A549 (cell line): ENCODE results near the gene PPARA. TPM values are rescaled to one million over a fixed set of nuclear protein-coding genes. Genes with fewer than 3 reads are reported as not detected.

Source experiments
- ATAC-seq, 2 experiments: fragments of 200-7000 bp in 1 of 2; fragments of >200 bp in 1 of 2; cut with Nextera tagmentation in 1 of 2; cut with Tn5 transposase in 1 of 2; 3 replicates each; pipeline versions ENCODE4 v1.8.0 to v1.9.1; 2018 to 2020; ENCODE audit warnings: mild to moderate bottlenecking in 1 of 2, moderate library complexity in 1 of 2
- CTCF ChIA-PET: fragments of 300-600 bp; sonication (Branson Sonifier 250); formaldehyde crosslinking; extraction: SDS; loops from one replicate; lab custom pipeline; 2021; ENCODE audit warnings: antibody characterized with exemption, inconsistent platforms; lab: Yijun Ruan, JAX
- POLR2A ChIA-PET: fragments of 350-600 bp; formaldehyde crosslinking; extraction: SDS; loops from one replicate; lab custom pipeline; 2021; ENCODE audit warnings: antibody characterized with exemption, inconsistent platforms; lab: Yijun Ruan, JAX
- DNase-seq, 2 experiments: peaks; one replicate each; pipeline versions ENCODE4 v3.0.0 to v3.0.0-alpha.2; 2011 to 2016; ENCODE audit warnings: low read depth in 1 of 2, low spot score in 1 of 2
- FAIRE-seq: peaks from 2 replicates; lab custom pipeline; 2011; peaks lifted over from hg19 to GRCh38; lab: Jason Lieb, UNC
- H3K27ac ChIP-seq, 2 experiments: fragments of >200 bp; sonication (Bioruptor Twin); formaldehyde crosslinking; 3 replicates each; pipeline ENCODE4 v1.5.1; 2016 to 2017
- H3K4me1 ChIP-seq: fragments of >200 bp; sonication (Bioruptor Twin); formaldehyde crosslinking; 3 replicates; pipeline ENCODE4 v1.6.1; 2016
- H3K4me2 ChIP-seq: fragments of >200 bp; sonication (Bioruptor Twin); formaldehyde crosslinking; 3 replicates; pipeline ENCODE4 v1.6.1; 2016
- H3K4me3 ChIP-seq: fragments of >200 bp; sonication (Bioruptor Twin); formaldehyde crosslinking; 3 replicates; pipeline ENCODE4 v1.5.1; 2016
- H3K9me3 ChIP-seq: fragments of >200 bp; sonication (Bioruptor Twin); formaldehyde crosslinking; 3 replicates; pipeline ENCODE4 v1.6.1; 2016
- ATOH8 ChIP-seq: fragments of 250-450 bp; sonication (Bioruptor Pico); IDR thresholded peaks from 2 replicates; pipeline ENCODE4 v1.5.0; 2020; ENCODE audit warnings: low read depth, mild to moderate bottlenecking, moderate library complexity
- CEBPB ChIP-seq, 2 experiments: fragments of >200 bp in 1 of 2; sonication (Bioruptor Twin) in 1 of 2; formaldehyde crosslinking in 1 of 2; IDR thresholded peaks; 2 replicates each; pipeline ENCODE4 v1.6.1; 2012 to 2016
- CHD4 ChIP-seq: fragments of 200-600 bp; sonication (generic); IDR thresholded peaks from 2 replicates; pipeline ENCODE4 v1.6.1; 2016; ENCODE audit warnings: antibody characterized with exemption, mild to moderate bottlenecking, borderline replicate concordance
- EHF ChIP-seq: fragments of 250-450 bp; sonication (Bioruptor Pico); IDR thresholded peaks from 2 replicates; pipeline ENCODE4 v1.5.0; 2020; ENCODE audit warnings: mild to moderate bottlenecking
- EHMT2 ChIP-seq: fragments of 200-600 bp; sonication (generic); IDR thresholded peaks from 2 replicates; pipeline ENCODE4 v1.6.1; 2016; ENCODE audit warnings: antibody characterized with exemption, low read depth, mild to moderate bottlenecking, moderate library complexity
- FOSB ChIP-seq: fragments of 250-450 bp; sonication (Bioruptor Pico); IDR thresholded peaks from 2 replicates; pipeline ENCODE4 v1.5.0; 2020; ENCODE audit warnings: mild to moderate bottlenecking, moderate library complexity
- FOXS1 ChIP-seq: fragments of 250-450 bp; sonication (Bioruptor Pico); IDR thresholded peaks from 2 replicates; pipeline ENCODE4 v1.5.0; 2020; ENCODE audit warnings: mild to moderate bottlenecking, moderate library complexity
- HDAC2 ChIP-seq: fragments of 200-600 bp; sonication (generic); IDR thresholded peaks from 2 replicates; pipeline ENCODE4 v1.6.1; 2016
- HEYL ChIP-seq: fragments of 250-450 bp; sonication (Bioruptor Pico); IDR thresholded peaks from 2 replicates; pipeline ENCODE4 v1.8.0; 2021; ENCODE audit warnings: mild to moderate bottlenecking, moderate library complexity
- HOXA7 ChIP-seq: fragments of 250-450 bp; sonication (Bioruptor Pico); IDR thresholded peaks from 2 replicates; pipeline ENCODE4 v1.5.0; 2020; ENCODE audit warnings: mild to moderate bottlenecking, moderate library complexity
- HOXB13 ChIP-seq: fragments of 250-450 bp; sonication (Bioruptor Pico); IDR thresholded peaks from 2 replicates; pipeline ENCODE4 v1.5.0; 2020; ENCODE audit warnings: low read depth, mild to moderate bottlenecking, moderate library complexity
- HOXB5 ChIP-seq: fragments of 250-450 bp; sonication (Bioruptor Pico); IDR thresholded peaks from 2 replicates; pipeline ENCODE4 v1.5.0; 2020; ENCODE audit warnings: mild to moderate bottlenecking, moderate library complexity
- JUN ChIP-seq, 2 experiments: fragments of >200 bp; sonication (Bioruptor Twin); formaldehyde crosslinking; IDR thresholded peaks; 2 replicates in 1 of 2; 3 replicates in 1 of 2; pipeline ENCODE4 v1.6.1; 2016 to 2017
- JUNB ChIP-seq: fragments of >200 bp; sonication (Bioruptor Twin); formaldehyde crosslinking; IDR thresholded peaks from 2 replicates; pipeline ENCODE4 v1.6.1; 2016
- KDM5A ChIP-seq: fragments of 200-600 bp; sonication (generic); IDR thresholded peaks from 2 replicates; pipeline ENCODE4 v1.6.1; 2016; ENCODE audit warnings: antibody characterized with exemption, mild to moderate bottlenecking
- MAFK ChIP-seq: fragments of 450-650 bp; IDR thresholded peaks from 2 replicates; pipeline ENCODE4 v1.6.1; 2014; ENCODE audit not compliant: partially characterized antibody
- MYC ChIP-seq: IDR thresholded peaks from 2 replicates; pipeline ENCODE4 v1.6.1; 2012; ENCODE audit warnings: mild to moderate bottlenecking, inconsistent platforms, low read length, improper control_type of control experiment, borderline replicate concordance
- NR3C1 ChIP-seq: fragments of >200 bp; sonication (Bioruptor Twin); formaldehyde crosslinking; IDR thresholded peaks from 3 replicates; pipeline ENCODE4 v1.6.1; 2017
- PBX3 ChIP-seq: IDR thresholded peaks from 2 replicates; pipeline ENCODE4 v1.6.1; 2012
- RARB ChIP-seq: fragments of 250-450 bp; sonication (Bioruptor Pico); IDR thresholded peaks from 2 replicates; pipeline ENCODE4 v1.8.0; 2021; ENCODE audit warnings: mild to moderate bottlenecking, moderate library complexity
- RCOR1 ChIP-seq: fragments of 150-350 bp; IDR thresholded peaks from 2 replicates; pipeline ENCODE4 v1.6.1; 2014; ENCODE audit warnings: antibody characterized with exemption, low read length, low read depth
- REST ChIP-seq: fragments of 200-600 bp; sonication (generic); IDR thresholded peaks from 2 replicates; pipeline ENCODE4 v1.6.1; 2016; ENCODE audit warnings: antibody characterized with exemption, mild to moderate bottlenecking, moderate library complexity
- RNF2 ChIP-seq: fragments of 200-600 bp; sonication (generic); IDR thresholded peaks from 2 replicates; pipeline ENCODE4 v1.6.1; 2016; ENCODE audit warnings: low read depth, mild to moderate bottlenecking, antibody characterized with exemption, moderate library complexity, borderline replicate concordance
- TFCP2L1 ChIP-seq: fragments of 250-450 bp; sonication (Bioruptor Pico); IDR thresholded peaks from 2 replicates; pipeline ENCODE4 v1.5.0; 2021; ENCODE audit warnings: mild to moderate bottlenecking
- ZC3H11A ChIP-seq: fragments of 450-650 bp; IDR thresholded peaks from 2 replicates; pipeline ENCODE4 v1.6.1; 2014; ENCODE audit warnings: antibody characterized with exemption, mild to moderate bottlenecking
- WGBS: methylation state at CpG from one replicate; pipeline ENCODE4 v1.1.6; 2017; ENCODE audit errors: missing lambda C conversion rate; 5-methylcytosine and 5-hydroxymethylcytosine counted together
- polyA plus RNA-seq, 4 experiments: library from polyadenylated mRNA; depleted of rRNA in 3 of 4; stranded (reverse); fragments of >200 nt; fragmentation: RNase III in 1 of 4; extraction: RNeasy Plus Mini Kit Qiagen cat#74134 plus additional on column Dnase treatment in 1 of 4; gene quantifications; 2 replicates in 3 of 4; 3 replicates in 1 of 4; pipeline ENCODE4 v1.2.3, GENCODE V29; 2011 to 2017
- TF ChIP-seq, protein P1 (sequence below): fragments of >200 bp; sonication (Bioruptor Twin); formaldehyde crosslinking; IDR thresholded peaks from 3 replicates; pipeline ENCODE4 v1.6.1; 2016
- TF ChIP-seq, protein P2 (sequence below): IDR thresholded peaks from 2 replicates; pipeline ENCODE4 v1.6.1; 2012; ENCODE audit warnings: low read depth, borderline replicate concordance
- TF ChIP-seq, protein P3 (sequence below): fragments of 250-450 bp; sonication (Bioruptor Pico); IDR thresholded peaks from 2 replicates; pipeline ENCODE4 v1.5.0; 2021; ENCODE audit warnings: mild to moderate bottlenecking, moderate library complexity, borderline replicate concordance

The PPARA gene
- polyA plus RNA-seq, 2 of the 4 experiments (the other 2 are of a cell fraction): 2.6 to 2.8 TPM

DNA sequence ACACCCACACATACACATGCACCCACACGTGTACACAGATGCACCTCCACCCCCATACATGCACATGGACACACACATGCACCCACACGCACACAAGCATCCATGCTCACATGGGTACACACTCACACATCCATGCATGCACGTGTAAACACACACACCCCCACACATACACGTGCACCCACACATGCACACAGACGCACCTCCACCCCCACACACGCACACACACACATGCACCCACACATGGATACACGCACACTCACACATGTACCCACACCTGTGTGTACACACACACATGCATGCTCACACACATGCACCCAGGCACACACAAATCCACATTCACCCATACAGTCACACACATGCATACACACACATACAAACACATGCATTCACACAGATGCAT lies 75.3 kb downstream of the PPARA start:
- ChIA-PET CTCF (no interaction called here), POLR2A (no interaction called here)
- 85% methylated on average over 6 of the region's 7 CpGs for WGBS
- FAIRE-seq (no peak), DNase-seq (no peak), ATAC-seq (no peak)
- Histone ChIP-seq H3K4me1 (no peaks in the 10 kb centered on the region), H3K27ac (no peak overlapping the region), H3K9me3 (no peaks in the 10 kb centered on the region), H3K4me3 (no peak overlapping the region), H3K4me2 (no peak overlapping the region)
- TF ChIP-seq FOXS1 (CRISPR knock-in tag): no peak
- TF ChIP-seq RARB (CRISPR knock-in tag): no peak
- no peak for TF ChIP-seq NR3C1
- TF ChIP-seq CHD4: no peak
- no peak for TF ChIP-seq ATOH8 (CRISPR knock-in tag)
- TF ChIP-seq, protein P1, sequence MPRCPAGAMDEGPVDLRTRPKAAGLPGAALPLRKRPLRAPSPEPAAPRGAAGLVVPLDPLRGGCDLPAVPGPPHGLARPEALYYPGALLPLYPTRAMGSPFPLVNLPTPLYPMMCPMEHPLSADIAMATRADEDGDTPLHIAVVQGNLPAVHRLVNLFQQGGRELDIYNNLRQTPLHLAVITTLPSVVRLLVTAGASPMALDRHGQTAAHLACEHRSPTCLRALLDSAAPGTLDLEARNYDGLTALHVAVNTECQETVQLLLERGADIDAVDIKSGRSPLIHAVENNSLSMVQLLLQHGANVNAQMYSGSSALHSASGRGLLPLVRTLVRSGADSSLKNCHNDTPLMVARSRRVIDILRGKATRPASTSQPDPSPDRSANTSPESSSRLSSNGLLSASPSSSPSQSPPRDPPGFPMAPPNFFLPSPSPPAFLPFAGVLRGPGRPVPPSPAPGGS: no peak
- no peak for TF ChIP-seq ZC3H11A
- TF ChIP-seq, protein P2, sequence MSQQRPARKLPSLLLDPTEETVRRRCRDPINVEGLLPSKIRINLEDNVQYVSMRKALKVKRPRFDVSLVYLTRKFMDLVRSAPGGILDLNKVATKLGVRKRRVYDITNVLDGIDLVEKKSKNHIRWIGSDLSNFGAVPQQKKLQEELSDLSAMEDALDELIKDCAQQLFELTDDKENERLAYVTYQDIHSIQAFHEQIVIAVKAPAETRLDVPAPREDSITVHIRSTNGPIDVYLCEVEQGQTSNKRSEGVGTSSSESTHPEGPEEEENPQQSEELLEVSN: no peak
- TF ChIP-seq EHF (CRISPR knock-in tag): no peak
- no peak for TF ChIP-seq CEBPB (IDR thresholded peaks at IDR 0.05)
- no peak for TF ChIP-seq JUNB
- TF ChIP-seq HDAC2: no peak
- TF ChIP-seq JUN (IDR thresholded peaks at IDR 0.05): no peak
- no peak for TF ChIP-seq KDM5A
- TF ChIP-seq HEYL (CRISPR knock-in tag): no peak
- TF ChIP-seq, protein P3, sequence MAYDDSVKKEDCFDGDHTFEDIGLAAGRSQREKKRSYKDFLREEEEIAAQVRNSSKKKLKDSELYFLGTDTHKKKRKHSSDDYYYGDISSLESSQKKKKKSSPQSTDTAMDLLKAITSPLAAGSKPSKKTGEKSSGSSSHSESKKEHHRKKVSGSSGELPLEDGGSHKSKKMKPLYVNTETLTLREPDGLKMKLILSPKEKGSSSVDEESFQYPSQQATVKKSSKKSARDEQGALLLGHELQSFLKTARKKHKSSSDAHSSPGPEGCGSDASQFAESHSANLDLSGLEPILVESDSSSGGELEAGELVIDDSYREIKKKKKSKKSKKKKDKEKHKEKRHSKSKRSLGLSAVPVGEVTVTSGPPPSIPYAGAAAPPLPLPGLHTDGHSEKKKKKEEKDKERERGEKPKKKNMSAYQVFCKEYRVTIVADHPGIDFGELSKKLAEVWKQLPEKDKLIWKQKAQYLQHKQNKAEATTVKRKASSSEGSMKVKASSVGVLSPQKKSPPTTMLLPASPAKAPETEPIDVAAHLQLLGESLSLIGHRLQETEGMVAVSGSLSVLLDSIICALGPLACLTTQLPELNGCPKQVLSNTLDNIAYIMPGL (CRISPR knock-in tag): no peak
- no peak for TF ChIP-seq RCOR1

- CTCF ChIA-PET: interaction anchor here (1.2 kb wide), 1 partner anchor 15 kb away, joined by 3 read pairs; no protein-coding TSS in a partner anchor
Measured at GRCh38 chr22:46226577-46226976, 76.3 kb downstream of the PPARA start.

More at GRCh38 chr22:46226577-46226976, 76.3 kb downstream of the PPARA start:
- ATAC-seq: no peak
- POLR2A ChIA-PET: no interaction called here
- Histone ChIP-seq H3K27ac (no peak overlapping the region), H3K4me1 (no peaks in the 10 kb centered on the region), H3K4me2 (no peak overlapping the region), H3K4me3 (no peak overlapping the region), H3K9me3 (no peaks in the 10 kb centered on the region)
- WGBS: 77% methylated on average over 7 of the region's 7 CpGs
- DNase-seq: no peak
- TF ChIP-seq TFCP2L1 (CRISPR knock-in tag) (no peak), REST (no peak), MYC (no peak), PBX3 (no peak), EHMT2 (no peak), CEBPB (IDR thresholded peaks at IDR 0.05) (no peak), HOXB5 (no peak), KDM5A (no peak), HDAC2 (no peak), RNF2 (no peak), HOXB13 (no peak), HOXA7 (CRISPR knock-in tag) (no peak), MAFK (no peak), FOSB (CRISPR knock-in tag) (no peak), CHD4 (no peak), FOXS1 (CRISPR knock-in tag) (no peak)
- TF ChIP-seq, protein P2: no peak
- no peak for FAIRE-seq
